NCI-H2196 (cell line): ENCODE data around the gene NTN1.

Experiments used
- DNase-seq: peaks from one replicate; lab custom pipeline; 2025; ENCODE audit not compliant: unreplicated experiment; lab: John Stamatoyannopoulos, UW

NTN1 gene

DNA sequence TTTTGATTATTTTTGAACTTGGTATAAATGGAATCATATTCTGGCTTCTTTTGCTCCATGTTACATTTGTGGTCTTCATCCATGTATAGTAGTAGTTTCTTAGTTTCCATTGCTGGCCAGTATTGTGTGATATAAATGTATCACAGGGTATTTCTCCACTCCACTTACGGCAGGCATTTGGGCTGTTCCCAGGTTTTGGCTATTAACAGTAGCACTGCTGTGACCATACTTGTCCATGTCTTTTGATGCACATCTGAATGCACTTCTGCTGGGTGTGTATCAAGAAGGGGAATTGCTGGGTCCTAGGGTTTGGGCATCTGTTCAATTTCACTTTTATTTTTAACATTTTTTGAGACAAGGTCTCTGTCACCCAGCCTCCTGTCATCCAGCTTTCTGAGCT is 13.9 kb downstream of the NTN1 start:
- no peak for DNase-seq

GRCh38 chr17:9036336-9036735 is 15.0 kb downstream of the NTN1 start:
- DNase-seq: no peak

GRCh38 chr17:9037736-9038135 is 16.4 kb downstream of the NTN1 start:
- no peak for DNase-seq

DNA sequence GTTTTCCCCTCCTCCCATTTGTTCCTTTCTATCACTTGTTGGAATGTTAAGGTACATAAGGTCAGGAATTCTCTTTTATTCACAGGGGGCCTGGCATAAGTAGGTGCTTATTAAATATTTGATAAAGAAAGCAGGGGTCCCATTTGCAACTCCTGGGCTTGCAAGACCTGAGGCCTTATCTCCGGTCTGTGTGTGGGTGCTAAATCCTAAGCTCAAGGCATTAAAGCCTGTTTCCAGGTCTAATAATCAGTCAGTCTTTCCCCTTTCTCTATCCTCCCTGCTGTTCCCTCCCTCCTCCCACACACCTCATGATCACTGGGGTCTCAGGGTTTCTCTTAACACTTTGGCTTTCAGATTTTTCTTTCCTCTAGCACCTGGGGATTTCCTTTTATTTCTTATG is 17.1 kb downstream of the NTN1 start:
- no peak for DNase-seq

- DNase-seq: no peak
Measured at GRCh38 chr17:9044772-9045463, 23.6 kb downstream of the NTN1 start.

- no peak for DNase-seq
Measured at GRCh38 chr17:9050801-9051401, 29.6 kb downstream of the NTN1 start.

- no peak for DNase-seq
Measured at GRCh38 chr17:9051561-9051960, 30.3 kb downstream of the NTN1 start.

DNA sequence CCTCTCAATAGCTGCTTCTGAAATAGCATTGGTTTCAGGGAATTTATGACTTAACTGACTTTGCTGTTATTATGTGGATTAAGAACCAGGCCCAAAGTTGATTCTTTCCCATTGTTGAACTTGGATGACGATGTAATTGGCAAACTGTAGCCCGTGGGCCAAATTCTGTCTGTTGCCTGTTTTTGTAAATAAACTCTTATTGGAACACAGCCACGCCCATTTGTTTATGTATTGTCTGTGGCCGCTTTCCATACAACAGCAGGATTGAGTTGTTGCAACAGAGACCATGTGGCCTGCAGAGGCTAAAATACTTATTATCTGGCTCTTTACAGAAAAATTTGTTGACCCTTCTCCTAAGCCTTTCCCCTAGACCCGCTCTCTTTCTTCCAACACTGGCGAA is 31.6 kb downstream of the NTN1 start:
- DNase-seq: no peak

GRCh38 chr17:9053406-9053805 is 32.1 kb downstream of the NTN1 start:
- DNase-seq: no peak

DNA sequence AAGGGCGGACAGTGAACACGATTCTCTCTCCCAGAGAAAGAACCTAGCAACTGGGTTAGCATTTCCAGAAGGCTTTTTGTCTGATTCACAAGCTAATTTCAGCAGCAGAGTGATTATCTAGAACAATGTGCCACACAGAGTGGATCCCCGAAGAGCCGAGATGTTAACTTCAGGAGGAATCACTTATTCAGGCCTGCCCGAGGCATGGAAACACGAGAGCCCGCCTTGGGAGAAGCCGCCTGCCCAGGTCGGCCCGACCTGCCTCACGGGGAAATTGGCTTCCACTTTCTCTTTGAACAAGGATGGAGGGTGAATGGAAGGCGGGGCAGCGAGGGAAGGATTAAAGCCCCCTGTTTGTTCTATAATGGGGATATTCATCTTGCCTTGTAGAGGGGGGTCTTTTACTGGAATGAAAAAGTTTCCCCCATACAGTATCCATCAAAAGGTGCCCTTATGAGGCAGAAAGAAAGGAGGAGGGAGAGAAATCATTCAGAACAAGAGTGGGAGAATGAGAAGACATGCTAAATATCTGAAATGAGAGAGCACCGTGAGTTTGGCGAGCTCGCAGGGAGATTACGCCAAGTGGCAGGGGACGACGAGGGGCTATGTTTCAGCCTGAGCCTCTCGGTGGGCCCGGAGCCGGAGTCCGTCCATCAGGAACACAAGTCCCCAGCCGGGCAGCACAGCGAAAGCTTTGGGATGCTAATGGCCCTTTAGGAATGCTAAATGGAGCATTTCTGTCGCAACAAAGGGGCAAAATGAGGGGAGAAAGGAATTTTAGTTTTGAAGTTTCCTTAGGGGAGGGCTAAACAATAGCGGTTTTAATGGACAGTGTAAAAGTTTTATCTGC is 33.0 kb downstream of the NTN1 start:
- no peak for DNase-seq

DNA sequence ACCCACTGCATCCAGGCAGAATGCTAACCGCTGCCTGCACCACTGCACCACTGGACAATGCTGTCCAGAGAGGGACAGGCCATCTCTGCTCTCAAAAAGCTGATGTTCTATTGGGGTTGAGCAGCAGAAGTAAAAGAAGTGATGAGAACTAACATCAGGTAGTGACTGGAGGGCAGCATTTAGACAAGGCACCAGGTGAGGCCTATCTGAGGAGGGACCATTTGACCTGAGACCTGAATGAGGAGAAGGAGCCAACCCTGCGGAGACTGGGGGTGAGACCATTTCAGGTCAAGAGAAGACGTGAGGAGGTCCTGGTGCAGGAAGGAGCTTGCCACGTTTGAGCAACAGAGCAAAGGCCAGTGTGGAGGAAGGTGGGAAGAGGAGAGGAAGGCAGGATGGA is 34.0 kb downstream of the NTN1 start:
- DNase-seq: no peak

GRCh38 chr17:9056566-9056965 is 35.3 kb downstream of the NTN1 start:
- no peak for DNase-seq

DNA sequence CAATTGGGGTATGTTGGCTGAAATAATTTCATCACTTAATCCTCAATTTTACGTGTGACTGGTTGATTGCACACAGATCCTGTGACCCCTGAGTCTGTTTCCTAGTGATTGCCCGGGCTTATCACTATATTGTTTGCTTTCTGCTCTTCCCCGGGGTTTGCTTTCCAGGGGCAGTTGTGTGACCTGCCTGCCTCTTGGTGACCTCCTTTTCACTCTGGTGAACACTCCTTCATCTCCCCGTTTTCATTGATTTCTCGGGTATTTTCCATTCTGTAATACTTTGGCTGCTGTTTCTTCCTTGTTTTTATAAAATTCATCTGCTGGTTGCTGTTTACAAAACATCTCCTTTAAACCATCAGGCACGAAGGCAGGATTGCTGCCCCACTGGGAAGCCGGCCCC is 36.0 kb downstream of the NTN1 start:
- no peak for DNase-seq

- DNase-seq: no peak
Measured at GRCh38 chr17:9062399-9062902, 41.1 kb downstream of the NTN1 start.

GRCh38 chr17:9064311-9064834 is 43.1 kb downstream of the NTN1 start:
- DNase-seq: no peak

GRCh38 chr17:9071016-9071415 is 49.7 kb downstream of the NTN1 start:
- no peak for DNase-seq

DNA sequence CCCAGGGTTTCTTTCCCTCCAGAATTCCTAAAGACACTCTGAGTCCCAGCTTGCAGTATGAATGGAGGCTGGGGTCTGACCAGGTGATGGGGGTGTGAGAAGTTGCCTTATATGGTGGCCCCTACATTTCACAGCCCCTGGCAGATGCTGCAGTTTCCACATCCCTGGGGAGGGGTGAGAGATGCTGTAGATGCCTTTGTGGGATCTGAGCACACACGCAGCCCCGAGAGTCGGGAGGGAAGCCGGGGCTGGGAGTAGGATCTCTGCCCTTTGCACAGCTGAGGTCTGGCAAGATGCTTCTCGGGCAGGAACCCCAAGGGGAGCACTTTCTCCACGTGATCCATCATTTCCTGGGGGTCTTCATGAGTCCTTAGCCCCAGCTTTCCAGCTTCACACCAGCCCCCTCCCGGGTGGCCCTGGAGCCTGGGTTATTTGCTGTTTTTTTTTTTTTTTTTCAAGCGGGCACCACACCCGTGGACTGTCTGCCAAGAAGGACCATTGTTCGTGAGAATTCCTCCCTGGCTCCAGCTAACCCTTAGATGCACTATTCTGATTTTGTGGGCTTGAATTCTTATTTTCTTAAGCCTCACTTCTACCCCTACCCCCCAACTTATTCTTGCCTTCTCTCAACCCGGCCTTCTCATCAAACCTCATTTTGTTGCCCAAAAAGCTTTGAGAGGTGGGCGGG is 50.6 kb downstream of the NTN1 start:
- no peak for DNase-seq

GRCh38 chr17:9072696-9073339 is 51.5 kb downstream of the NTN1 start:
- DNase-seq: no peak

- DNase-seq: no peak
Measured at GRCh38 chr17:9074131-9074530, 52.8 kb downstream of the NTN1 start.

GRCh38 chr17:9079461-9080103 is 58.3 kb downstream of the NTN1 start:
- DNase-seq: no peak
